HL-60 (cell line): Measurements from ENCODE around the gene MAN1C1.
A peak's percentile ranks its signal among the peaks of the same experiment; 100 is the strongest.

Experiments
- DNase-seq, 2 experiments: peaks; one replicate each; pipeline ENCODE4 v3.0.0-alpha.2; 2010 to 2020; ENCODE audit warnings: low read depth in 1 of 2, low spot score in 1 of 2
- H3K27ac ChIP-seq: fragments of 250-450 bp; sonication (Bioruptor Pico); replicated peaks from 2 replicates; pipeline ENCODE4 v1.5.1; 2020; ENCODE audit warnings: mild to moderate bottlenecking, moderate library complexity
- H3K27me3 ChIP-seq: fragments of 250-450 bp; sonication (Bioruptor Pico); 2 replicates; pipeline ENCODE4 v1.5.1; 2021; ENCODE audit warnings: mild to moderate bottlenecking, moderate library complexity; ENCODE audit not compliant: insufficient read depth, poor library complexity, severe bottlenecking
- H3K4me3 ChIP-seq: replicated peaks from 2 replicates; pipeline ENCODE4 v1.5.1; 2011; ENCODE audit warnings: mild to moderate bottlenecking, control low read depth, low read length; ENCODE audit not compliant: insufficient read depth
- GABPA ChIP-seq: IDR thresholded peaks from 2 replicates; pipeline ENCODE4 v1.6.1; 2012; ENCODE audit warnings: low read depth
- POLR2AphosphoS5 ChIP-seq: IDR thresholded peaks from 2 replicates; pipeline ENCODE4 v1.6.1; 2012; ENCODE audit warnings: low read depth
- SPI1 ChIP-seq: IDR thresholded peaks from 2 replicates; pipeline ENCODE4 v1.6.1; 2012; ENCODE audit warnings: low read depth, mild to moderate bottlenecking, borderline replicate concordance
- TF ChIP-seq, protein P1 (sequence below): IDR thresholded peaks from one replicate; pipeline ENCODE4 v1.5.1; 2011; ENCODE audit warnings: low read length, control low read depth, inconsistent platforms; ENCODE audit not compliant: insufficient read depth
- TF ChIP-seq, protein P2 (sequence below): IDR thresholded peaks from 2 replicates; pipeline ENCODE4 v1.6.1; 2012; ENCODE audit warnings: low read depth; ENCODE audit not compliant: insufficient replicate concordance

The MAN1C1 gene

GRCh38 chr1:25615172-25615541 is 1.4 kb upstream of the MAN1C1 start:
- H3K27ac ChIP-seq = no peak overlapping the region
- peaks cover 3% of the 10 kb centered on the region for H3K27me3 ChIP-seq
- no peak overlapping the region for H3K4me3 ChIP-seq
- TF ChIP-seq POLR2AphosphoS5 (no peak), SPI1 (no peak), GABPA (no peak)
- TF ChIP-seq, protein P1, sequence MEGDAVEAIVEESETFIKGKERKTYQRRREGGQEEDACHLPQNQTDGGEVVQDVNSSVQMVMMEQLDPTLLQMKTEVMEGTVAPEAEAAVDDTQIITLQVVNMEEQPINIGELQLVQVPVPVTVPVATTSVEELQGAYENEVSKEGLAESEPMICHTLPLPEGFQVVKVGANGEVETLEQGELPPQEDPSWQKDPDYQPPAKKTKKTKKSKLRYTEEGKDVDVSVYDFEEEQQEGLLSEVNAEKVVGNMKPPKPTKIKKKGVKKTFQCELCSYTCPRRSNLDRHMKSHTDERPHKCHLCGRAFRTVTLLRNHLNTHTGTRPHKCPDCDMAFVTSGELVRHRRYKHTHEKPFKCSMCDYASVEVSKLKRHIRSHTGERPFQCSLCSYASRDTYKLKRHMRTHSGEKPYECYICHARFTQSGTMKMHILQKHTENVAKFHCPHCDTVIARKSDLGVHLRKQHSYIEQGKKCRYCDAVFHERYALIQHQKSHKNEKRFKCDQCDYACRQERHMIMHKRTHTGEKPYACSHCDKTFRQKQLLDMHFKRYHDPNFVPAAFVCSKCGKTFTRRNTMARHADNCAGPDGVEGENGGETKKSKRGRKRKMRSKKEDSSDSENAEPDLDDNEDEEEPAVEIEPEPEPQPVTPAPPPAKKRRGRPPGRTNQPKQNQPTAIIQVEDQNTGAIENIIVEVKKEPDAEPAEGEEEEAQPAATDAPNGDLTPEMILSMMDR = no peak
- TF ChIP-seq, protein P2, sequence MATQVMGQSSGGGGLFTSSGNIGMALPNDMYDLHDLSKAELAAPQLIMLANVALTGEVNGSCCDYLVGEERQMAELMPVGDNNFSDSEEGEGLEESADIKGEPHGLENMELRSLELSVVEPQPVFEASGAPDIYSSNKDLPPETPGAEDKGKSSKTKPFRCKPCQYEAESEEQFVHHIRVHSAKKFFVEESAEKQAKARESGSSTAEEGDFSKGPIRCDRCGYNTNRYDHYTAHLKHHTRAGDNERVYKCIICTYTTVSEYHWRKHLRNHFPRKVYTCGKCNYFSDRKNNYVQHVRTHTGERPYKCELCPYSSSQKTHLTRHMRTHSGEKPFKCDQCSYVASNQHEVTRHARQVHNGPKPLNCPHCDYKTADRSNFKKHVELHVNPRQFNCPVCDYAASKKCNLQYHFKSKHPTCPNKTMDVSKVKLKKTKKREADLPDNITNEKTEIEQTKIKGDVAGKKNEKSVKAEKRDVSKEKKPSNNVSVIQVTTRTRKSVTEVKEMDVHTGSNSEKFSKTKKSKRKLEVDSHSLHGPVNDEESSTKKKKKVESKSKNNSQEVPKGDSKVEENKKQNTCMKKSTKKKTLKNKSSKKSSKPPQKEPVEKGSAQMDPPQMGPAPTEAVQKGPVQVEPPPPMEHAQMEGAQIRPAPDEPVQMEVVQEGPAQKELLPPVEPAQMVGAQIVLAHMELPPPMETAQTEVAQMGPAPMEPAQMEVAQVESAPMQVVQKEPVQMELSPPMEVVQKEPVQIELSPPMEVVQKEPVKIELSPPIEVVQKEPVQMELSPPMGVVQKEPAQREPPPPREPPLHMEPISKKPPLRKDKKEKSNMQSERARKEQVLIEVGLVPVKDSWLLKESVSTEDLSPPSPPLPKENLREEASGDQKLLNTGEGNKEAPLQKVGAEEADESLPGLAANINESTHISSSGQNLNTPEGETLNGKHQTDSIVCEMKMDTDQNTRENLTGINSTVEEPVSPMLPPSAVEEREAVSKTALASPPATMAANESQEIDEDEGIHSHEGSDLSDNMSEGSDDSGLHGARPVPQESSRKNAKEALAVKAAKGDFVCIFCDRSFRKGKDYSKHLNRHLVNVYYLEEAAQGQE = no peak
- no peak for DNase-seq

GRCh38 chr1:25615563-25616094 is 962 bp upstream of the MAN1C1 start:
- Histone ChIP-seq H3K27me3 (peaks cover 3% of the 10 kb centered on the region), H3K4me3 (peak overlapping the region; percentile 65), H3K27ac (no peak overlapping the region)
- DNase-seq = no peak
- TF ChIP-seq SPI1 (no peak), GABPA (no peak), POLR2AphosphoS5 (no peak)
- TF ChIP-seq, protein P2 = no peak
- TF ChIP-seq, protein P1 = no peak

GRCh38 chr1:25616987-25617624 is 515 bp downstream of the MAN1C1 start:
- no peaks in the 10 kb centered on the region for H3K27me3 ChIP-seq
- peak overlapping the region; percentile 72 for H3K4me3 ChIP-seq
- no peak overlapping the region for H3K27ac ChIP-seq
- TF ChIP-seq, protein P2 = no peak
- TF ChIP-seq GABPA = no peak
- TF ChIP-seq POLR2AphosphoS5 = no peak
- TF ChIP-seq, protein P1 = no peak
- no peak for TF ChIP-seq SPI1
- DNase-seq = no peak
